H1 (cell line): Measurements from ENCODE around the gene PTMA. TPM values are rescaled to one million over a fixed set of nuclear protein-coding genes. Genes with fewer than 3 reads are reported as not detected.

Experiments used
- BRCA1 ChIP-seq: IDR thresholded peaks from 2 replicates; pipeline ENCODE4 v1.6.1; 2012; ENCODE audit warnings: low read depth, low read length, improper control_type of control experiment
- CHD1 ChIP-seq: IDR thresholded peaks from 2 replicates; pipeline ENCODE4 v1.6.1; 2012; ENCODE audit warnings: low read depth, low read length, improper control_type of control experiment
- CTBP2 ChIP-seq: IDR thresholded peaks from 2 replicates; pipeline ENCODE4 v1.7.0; 2011; ENCODE audit warnings: borderline replicate concordance, mild to moderate bottlenecking, moderate library complexity, mixed read lengths, low read length; ENCODE audit not compliant: insufficient read depth, insufficient read length
- EGR1 ChIP-seq: IDR thresholded peaks from 2 replicates; pipeline ENCODE4 v1.6.1; 2011; ENCODE audit warnings: low read depth, low read length, borderline replicate concordance
- FOSL1 ChIP-seq: IDR thresholded peaks from 2 replicates; pipeline ENCODE4 v1.6.1; 2011; ENCODE audit warnings: mild to moderate bottlenecking, low read depth, low read length, moderate library complexity; ENCODE audit not compliant: insufficient read depth
- JUN ChIP-seq: IDR thresholded peaks from 2 replicates; pipeline ENCODE4 v1.6.1; 2011; ENCODE audit warnings: low read depth, mild to moderate bottlenecking, improper control_type of control experiment, low read length
- JUND ChIP-seq: IDR thresholded peaks from 2 replicates; pipeline ENCODE4 v1.6.1; 2011; ENCODE audit warnings: mild to moderate bottlenecking, improper control_type of control experiment, low read length
- KDM4A ChIP-seq: IDR thresholded peaks from one replicate; pipeline ENCODE4 v1.7.1; 2012; ENCODE audit warnings: low read depth, mild to moderate bottlenecking, moderate library complexity, low read length, inconsistent platforms; ENCODE audit not compliant: severe bottlenecking
- KDM5A ChIP-seq: fragments of 200-600 bp; IDR thresholded peaks from 2 replicates; pipeline ENCODE4 v1.7.1; 2012; ENCODE audit warnings: mild to moderate bottlenecking, low read length, inconsistent platforms, mixed read lengths
- RBBP5 ChIP-seq: IDR thresholded peaks from 2 replicates; pipeline ENCODE4 v1.7.1; 2012; ENCODE audit warnings: low read depth, mild to moderate bottlenecking, inconsistent platforms, low read length, moderate library complexity, borderline replicate concordance
- RXRA ChIP-seq: IDR thresholded peaks from 2 replicates; pipeline ENCODE4 v1.6.1; 2011; ENCODE audit warnings: low read depth, mild to moderate bottlenecking, low read length, moderate library complexity; ENCODE audit not compliant: insufficient read depth
- SP4 ChIP-seq: IDR thresholded peaks from 2 replicates; pipeline ENCODE4 v1.6.1; 2012; ENCODE audit warnings: low read length, inconsistent platforms
- TAF1 ChIP-seq: IDR thresholded peaks from 2 replicates; pipeline ENCODE4 v1.6.1; 2011; ENCODE audit warnings: mild to moderate bottlenecking, low read depth, low read length
- TBP ChIP-seq: IDR thresholded peaks from 2 replicates; pipeline ENCODE4 v1.6.1; 2011; ENCODE audit warnings: low read depth, low read length, improper control_type of control experiment
- polyA plus RNA-seq, 7 experiments: library from polyadenylated mRNA; depleted of rRNA in 3 of 7; stranded (reverse) in 5 of 7; unstranded in 2 of 7; fragments of >200 nt in 5 of 7; fragments of 200-250 nt in 2 of 7; gene quantifications; 1 replicate in 5 of 7; 2 replicates in 1 of 7; 4 replicates in 1 of 7; pipeline versions ENCODE4 v1.2.1 to v1.2.3, GENCODE V29; 2011 to 2013; ENCODE audit warnings: missing spikeins in 2 of 7, mixed read lengths in 2 of 7
- total RNA-seq: library from RNA; stranded (reverse); fragmentation: NEBNext Ultra II Directional; extraction: Animal tissue kit (Norgen Biotek cat#: 25700); gene quantifications from 2 replicates; pipeline ENCODE4 v1.2.1, GENCODE V29; 2021

PTMA gene
- total and polyA plus RNA-seq, 2 of the 8 experiments (the other 6 are each of a cell fraction or from before 2014, with no cell fraction given), result 683 to 2,680 TPM

GRCh38 chr2:231709981-231710798 is 1.9 kb downstream of the PTMA start (continued):
- peak; percentile 35; the same call in 1 of the 2 replicates for TF ChIP-seq TBP
- TF ChIP-seq TAF1, result peak; percentile 66
- no peak for TF ChIP-seq RXRA
- no peak for TF ChIP-seq KDM5A
- TF ChIP-seq CTBP2, result no peak
- TF ChIP-seq KDM4A, result peak; percentile 11
- TF ChIP-seq JUN, result no peak
- no peak for TF ChIP-seq BRCA1
- 0 out of 2 replicates have a peak, but pooled peaks have one; percentile 16 for TF ChIP-seq RBBP5
- TF ChIP-seq EGR1, result no peak
- no peak; the same call in 1 of the 2 replicates for TF ChIP-seq CHD1
- TF ChIP-seq SP4, result no peak; the same call in 1 of the 2 replicates
- no peak for TF ChIP-seq FOSL1
- TF ChIP-seq JUND, result no peak
